Panc1 (cell line): ENCODE data around the gene KCNH1. TPM values are rescaled to one million over a fixed set of nuclear protein-coding genes. Genes with fewer than 3 reads are reported as not detected.

Experiments used
- ATAC-seq: fragments of 200-7000 bp; cut with Tn5 transposase; 2 replicates; pipeline ENCODE4 v1.9.1; 2020; ENCODE audit warnings: mild to moderate bottlenecking, moderate library complexity
- BruUV-seq: library from RNA; stranded (reverse); fragments of 400-500 nt; replicated peaks from 2 replicates; lab custom pipeline; 2021; lab: Mats Ljungman, UMichigan
- CTCF ChIA-PET: fragments of 300-600 bp; sonication (Branson Sonifier 250); formaldehyde crosslinking; loops from one replicate; lab custom pipeline; 2022; ENCODE audit warnings: antibody characterized with exemption; lab: Charles Lee
- POLR2A ChIA-PET: fragments of 300-600 bp; sonication (Branson Sonifier 250); formaldehyde crosslinking; loops from one replicate; lab custom pipeline; 2022; ENCODE audit warnings: antibody characterized with exemption; lab: Charles Lee
- DNase-seq: peaks from one replicate; pipeline ENCODE4 v3.0.0-alpha.2; 2010; ENCODE audit warnings: low read depth, low spot score
- H3K27ac ChIP-seq: 2 replicates; pipeline ENCODE4 v1.5.1; 2011; ENCODE audit warnings: mild to moderate bottlenecking, low read length, inconsistent platforms
- H3K27me3 ChIP-seq: fragments of 200-500 bp; sonication (Bioruptor generic); 2 replicates; pipeline ENCODE4 v1.6.0; 2014; ENCODE audit warnings: low read length, inconsistent platforms; ENCODE audit not compliant: control insufficient read depth, insufficient read depth
- H3K36me3 ChIP-seq: fragments of 200-500 bp; sonication (Bioruptor generic); 2 replicates; pipeline ENCODE4 v1.5.1; 2014; ENCODE audit warnings: inconsistent platforms, mild to moderate bottlenecking, low read length, moderate library complexity; ENCODE audit not compliant: control insufficient read depth, insufficient read depth
- H3K4me1 ChIP-seq: 2 replicates; pipeline ENCODE4 v1.5.1; 2011; ENCODE audit warnings: inconsistent platforms, mild to moderate bottlenecking, low read length, moderate library complexity; ENCODE audit not compliant: control insufficient read depth, insufficient read depth
- H3K4me3 ChIP-seq, 2 experiments: 2 replicates each; pipeline ENCODE4 v1.5.1; 2011 to 2012; ENCODE audit warnings: low read depth in 2 of 2, low read length in 2 of 2, mild to moderate bottlenecking in 2 of 2, inconsistent platforms in 1 of 2, moderate library complexity in 1 of 2
- H3K9me3 ChIP-seq: fragments of 200-500 bp; sonication (Bioruptor generic); 2 replicates; pipeline ENCODE4 v1.5.1; 2014; ENCODE audit warnings: low read depth, mild to moderate bottlenecking, inconsistent platforms, low read length, moderate library complexity; ENCODE audit not compliant: control insufficient read depth, insufficient read depth
- POLR2AphosphoS5 ChIP-seq: IDR thresholded peaks from 2 replicates; pipeline ENCODE4 v1.6.1; 2012; ENCODE audit warnings: mild to moderate bottlenecking, low read depth, low read length, moderate library complexity
- SIN3A ChIP-seq: IDR thresholded peaks from 2 replicates; pipeline ENCODE4 v1.6.1; 2012; ENCODE audit warnings: low read depth, mild to moderate bottlenecking, low read length, moderate library complexity, borderline replicate concordance; ENCODE audit not compliant: insufficient read depth
- TCF7L2 ChIP-seq: IDR thresholded peaks from 2 replicates; pipeline ENCODE4 v1.6.1; 2011; ENCODE audit warnings: mild to moderate bottlenecking, low read depth, low read length, inconsistent platforms
- in situ Hi-C: cut with HindIII; loops from 2 replicates; pipeline ENCODE4 v1.10.0; 2016; ENCODE audit warnings: low sequenced_read_pairs, low pct_unique_long_range_greater_than_20kb
- intact Hi-C: fragments of 100-400 bp; cut with micrococcal nuclease; formaldehyde crosslinking; loops from one replicate; pipeline ENCODE4 v1.10.0; 2022; ENCODE audit not compliant: unreplicated experiment
- total RNA-seq: library from RNA; stranded (reverse); gene quantifications from one replicate; pipeline ENCODE4 v1.2.1, GENCODE V29; 2021; ENCODE audit not compliant: unreplicated experiment
- TF ChIP-seq, protein P1 (sequence below): fragments of 450-650 bp; IDR thresholded peaks from 2 replicates; pipeline ENCODE4 v1.5.1; 2017; ENCODE audit warnings: mild to moderate bottlenecking
- TF ChIP-seq, protein P2 (sequence below), 2 experiments: IDR thresholded peaks; 2 replicates each; pipeline ENCODE4 v1.6.1; 2011 to 2012; ENCODE audit warnings: low read depth in 2 of 2, control low read depth in 1 of 2, low read length in 1 of 2, mild to moderate bottlenecking in 1 of 2, moderate library complexity in 1 of 2; ENCODE audit not compliant: insufficient read depth in 1 of 2

Gene KCNH1
- total RNA-seq, 1 experiment from 2014 or later, result not detected

DNA sequence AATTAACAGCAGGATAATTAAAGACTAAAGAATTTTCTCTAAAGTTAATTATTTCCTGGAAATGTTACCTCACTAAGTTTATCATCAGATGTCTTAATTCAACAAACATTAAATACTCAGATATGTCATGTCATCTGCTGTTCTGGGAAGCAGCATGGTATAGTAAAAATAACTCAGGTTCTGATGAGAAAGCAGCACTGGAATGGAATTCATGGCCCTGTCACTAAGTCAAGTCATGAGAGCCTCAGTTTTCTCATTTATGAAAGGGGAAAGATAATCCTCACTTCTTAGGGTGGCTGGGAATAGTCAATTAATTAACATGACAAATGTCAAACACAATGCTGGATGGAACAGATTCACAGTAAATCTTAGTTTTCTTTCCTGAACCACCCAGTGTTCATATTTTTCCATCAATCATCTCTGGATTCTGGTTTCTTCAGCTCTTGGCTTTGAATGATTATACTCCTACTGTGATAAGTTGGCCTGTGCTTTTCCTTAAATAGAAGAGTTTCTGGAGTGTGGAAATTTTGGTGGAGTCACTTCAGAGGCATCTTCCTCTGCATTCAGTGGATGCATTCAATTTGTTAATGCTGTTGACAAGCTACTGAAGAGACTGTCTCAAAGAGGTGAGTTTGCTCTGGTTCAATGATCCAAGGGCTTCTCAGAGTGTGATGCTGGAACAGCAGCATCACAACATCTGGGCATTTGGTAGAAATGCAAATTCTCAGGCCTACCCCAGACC is 319.4 kb downstream of the KCNH1 start:
- H3K27me3 ChIP-seq, result no peaks in the 10 kb centered on the region
- DNase-seq (no peak), ATAC-seq (no peak)
- in situ Hi-C loops (no loop called here), intact Hi-C loops (no loop called here)
- POLR2A ChIA-PET, result no interaction called here
- TF ChIP-seq POLR2AphosphoS5 (no peak), TCF7L2 (no peak), SIN3A (no peak)
- TF ChIP-seq, protein P1, sequence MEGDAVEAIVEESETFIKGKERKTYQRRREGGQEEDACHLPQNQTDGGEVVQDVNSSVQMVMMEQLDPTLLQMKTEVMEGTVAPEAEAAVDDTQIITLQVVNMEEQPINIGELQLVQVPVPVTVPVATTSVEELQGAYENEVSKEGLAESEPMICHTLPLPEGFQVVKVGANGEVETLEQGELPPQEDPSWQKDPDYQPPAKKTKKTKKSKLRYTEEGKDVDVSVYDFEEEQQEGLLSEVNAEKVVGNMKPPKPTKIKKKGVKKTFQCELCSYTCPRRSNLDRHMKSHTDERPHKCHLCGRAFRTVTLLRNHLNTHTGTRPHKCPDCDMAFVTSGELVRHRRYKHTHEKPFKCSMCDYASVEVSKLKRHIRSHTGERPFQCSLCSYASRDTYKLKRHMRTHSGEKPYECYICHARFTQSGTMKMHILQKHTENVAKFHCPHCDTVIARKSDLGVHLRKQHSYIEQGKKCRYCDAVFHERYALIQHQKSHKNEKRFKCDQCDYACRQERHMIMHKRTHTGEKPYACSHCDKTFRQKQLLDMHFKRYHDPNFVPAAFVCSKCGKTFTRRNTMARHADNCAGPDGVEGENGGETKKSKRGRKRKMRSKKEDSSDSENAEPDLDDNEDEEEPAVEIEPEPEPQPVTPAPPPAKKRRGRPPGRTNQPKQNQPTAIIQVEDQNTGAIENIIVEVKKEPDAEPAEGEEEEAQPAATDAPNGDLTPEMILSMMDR, result no peak
- TF ChIP-seq, protein P2, sequence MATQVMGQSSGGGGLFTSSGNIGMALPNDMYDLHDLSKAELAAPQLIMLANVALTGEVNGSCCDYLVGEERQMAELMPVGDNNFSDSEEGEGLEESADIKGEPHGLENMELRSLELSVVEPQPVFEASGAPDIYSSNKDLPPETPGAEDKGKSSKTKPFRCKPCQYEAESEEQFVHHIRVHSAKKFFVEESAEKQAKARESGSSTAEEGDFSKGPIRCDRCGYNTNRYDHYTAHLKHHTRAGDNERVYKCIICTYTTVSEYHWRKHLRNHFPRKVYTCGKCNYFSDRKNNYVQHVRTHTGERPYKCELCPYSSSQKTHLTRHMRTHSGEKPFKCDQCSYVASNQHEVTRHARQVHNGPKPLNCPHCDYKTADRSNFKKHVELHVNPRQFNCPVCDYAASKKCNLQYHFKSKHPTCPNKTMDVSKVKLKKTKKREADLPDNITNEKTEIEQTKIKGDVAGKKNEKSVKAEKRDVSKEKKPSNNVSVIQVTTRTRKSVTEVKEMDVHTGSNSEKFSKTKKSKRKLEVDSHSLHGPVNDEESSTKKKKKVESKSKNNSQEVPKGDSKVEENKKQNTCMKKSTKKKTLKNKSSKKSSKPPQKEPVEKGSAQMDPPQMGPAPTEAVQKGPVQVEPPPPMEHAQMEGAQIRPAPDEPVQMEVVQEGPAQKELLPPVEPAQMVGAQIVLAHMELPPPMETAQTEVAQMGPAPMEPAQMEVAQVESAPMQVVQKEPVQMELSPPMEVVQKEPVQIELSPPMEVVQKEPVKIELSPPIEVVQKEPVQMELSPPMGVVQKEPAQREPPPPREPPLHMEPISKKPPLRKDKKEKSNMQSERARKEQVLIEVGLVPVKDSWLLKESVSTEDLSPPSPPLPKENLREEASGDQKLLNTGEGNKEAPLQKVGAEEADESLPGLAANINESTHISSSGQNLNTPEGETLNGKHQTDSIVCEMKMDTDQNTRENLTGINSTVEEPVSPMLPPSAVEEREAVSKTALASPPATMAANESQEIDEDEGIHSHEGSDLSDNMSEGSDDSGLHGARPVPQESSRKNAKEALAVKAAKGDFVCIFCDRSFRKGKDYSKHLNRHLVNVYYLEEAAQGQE (IDR thresholded peaks at IDR 0.05; ENCODE audit: insufficient read depth in 1 of 2, low read depth in 2 of 2, low read length in 1 of 2), result no peak
- H3K27ac ChIP-seq, result no peak overlapping the region
- H3K9me3 ChIP-seq, result no peaks in the 10 kb centered on the region
- no peaks in the 10 kb centered on the region for H3K4me1 ChIP-seq
- H3K36me3 ChIP-seq, result no peaks in the 10 kb centered on the region
- BruUV-seq, result no TSS peak
- CTCF ChIA-PET, result no interaction called here
- no peak overlapping the region for H3K4me3 ChIP-seq

DNA sequence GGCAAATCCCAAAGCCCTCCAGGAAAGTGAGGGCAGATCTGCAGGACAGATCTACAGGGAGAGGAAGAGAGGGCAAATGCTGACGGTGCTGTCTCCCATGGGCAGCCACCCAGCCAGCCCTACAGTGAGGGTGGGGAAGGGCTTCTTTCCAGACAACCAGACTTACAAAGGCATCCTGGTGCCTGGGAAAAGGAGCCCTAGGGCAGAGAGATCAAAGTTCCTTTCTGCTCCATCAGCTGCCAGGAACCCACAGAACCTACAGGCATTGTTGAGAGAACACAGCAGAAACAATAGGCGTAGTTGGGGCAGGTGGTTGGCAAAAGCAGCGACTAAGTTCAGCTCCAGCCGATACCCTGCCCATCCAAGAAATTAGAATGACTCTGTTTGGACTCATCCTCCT is 332.4 kb downstream of the KCNH1 start:
- in situ Hi-C loops (no loop called here), intact Hi-C loops (no loop called here)
- DNase-seq, result no peak
- TF ChIP-seq TCF7L2 (no peak), SIN3A (no peak), POLR2AphosphoS5 (no peak)
- TF ChIP-seq, protein P1, result no peak
- TF ChIP-seq, protein P2 (IDR thresholded peaks at IDR 0.05; ENCODE audit: insufficient read depth in 1 of 2, low read depth in 2 of 2, low read length in 1 of 2), result no peak
- ChIA-PET POLR2A (no interaction called here), CTCF (no interaction called here)
- no peak for ATAC-seq
- Histone ChIP-seq H3K9me3 (no peaks in the 10 kb centered on the region), H3K4me1 (no peaks in the 10 kb centered on the region), H3K36me3 (no peaks in the 10 kb centered on the region), H3K4me3 (no peak overlapping the region), H3K27me3 (no peaks in the 10 kb centered on the region), H3K27ac (no peak overlapping the region)
- BruUV-seq, result no TSS peak
